ENCODE data around the gene MSL3B.

The MSL3B gene

GRCh38 chr2:233852056-233852455 lies 16.1 kb downstream of the MSL3B start:
- peak; percentile 56 to 68 for DNase-seq

- DNase-seq: no peak
These were observed 17.0 kb downstream of the MSL3B start for GRCh38 chr2:233851169-233851568.

- DNase-seq: no peak
These were observed 17.4 kb downstream of the MSL3B start for GRCh38 chr2:233850745-233851144.

GRCh38 chr2:233849607-233850271 lies 18.4 kb downstream of the MSL3B start:
- DNase-seq: no peak

GRCh38 chr2:233848276-233848675 lies 19.9 kb downstream of the MSL3B start:
- DNase-seq: no peak

GRCh38 chr2:233847248-233847898 lies 20.8 kb downstream of the MSL3B start:
- no peak for DNase-seq

GRCh38 chr2:233846387-233847247 lies 21.6 kb downstream of the MSL3B start:
- peak in 1 of 2 donors; percentile 24 for DNase-seq

GRCh38 chr2:233845301-233846060 lies 22.7 kb downstream of the MSL3B start:
- peak; percentile 28 to 32 for DNase-seq

- no peak for DNase-seq
These were observed 23.4 kb downstream of the MSL3B start for GRCh38 chr2:233844836-233845235.

- no peak for DNase-seq
These were observed 23.9 kb downstream of the MSL3B start for GRCh38 chr2:233844064-233844807.

- DNase-seq: no peak
These were observed 27.0 kb downstream of the MSL3B start for GRCh38 chr2:233841183-233841582.

- DNase-seq: no peak
These were observed 27.7 kb downstream of the MSL3B start for GRCh38 chr2:233840520-233840919.

GRCh38 chr2:233839447-233839820 lies 28.8 kb downstream of the MSL3B start:
- no peak for DNase-seq

- DNase-seq: no peak
These were observed 29.3 kb downstream of the MSL3B start for GRCh38 chr2:233838726-233839446.

- no peak for DNase-seq
These were observed 29.9 kb downstream of the MSL3B start for GRCh38 chr2:233838251-233838650.

- DNase-seq: no peak
These were observed 30.4 kb downstream of the MSL3B start for GRCh38 chr2:233837694-233838229.

- DNase-seq: no peak
These were observed 31.8 kb downstream of the MSL3B start for GRCh38 chr2:233836359-233836758.

GRCh38 chr2:233835230-233836186 lies 32.7 kb downstream of the MSL3B start:
- DNase-seq: no peak

- no peak for DNase-seq
These were observed 34.8 kb downstream of the MSL3B start for GRCh38 chr2:233833345-233833744.

GRCh38 chr2:233832869-233833311 lies 35.3 kb downstream of the MSL3B start:
- DNase-seq: no peak

All from inflammatory macrophage (primary cell).